Activated T-cell treated with anti-CD3 and anti-CD28 coated beads, Interleukin-2, amount 50 U/mL, for 72 hours (primary cell): ENCODE measurements around the gene PALLD. TPM values are rescaled to one million over a fixed set of nuclear protein-coding genes. Genes with fewer than 3 reads are reported as not detected.
A peak's percentile ranks its signal among the peaks of the same experiment; 100 is the strongest.

ENCODE experiments used
- ATAC-seq, 2 donors: fragments of 150-1000 bp; cut with Tn5 transposase; replicated peaks in 1 of 2; 2 replicates each; pipeline ENCODE4 v1.10.0; 2021; ENCODE audit warnings: moderate library complexity in 2 of 2, mild to moderate bottlenecking in 1 of 2
- DNase-seq, 2 donors: peaks; one replicate each; pipeline ENCODE4 v3.0.0; 2021 to 2022; ENCODE audit warnings: mixed read lengths in 1 of 2
- H3K27ac Mint-ChIP-seq: one replicate; pipeline ENCODE4 v1.8.0; 2022; ENCODE audit warnings: mild to moderate bottlenecking, moderate library complexity, mixed read lengths
- H3K27me3 Mint-ChIP-seq: one replicate; pipeline ENCODE4 v1.8.0; 2022; ENCODE audit warnings: low read depth, mixed read lengths
- H3K36me3 Mint-ChIP-seq, 2 donors: one replicate each; pipeline ENCODE4 v1.8.0; 2022; ENCODE audit warnings: mixed read lengths in 2 of 2, mild to moderate bottlenecking in 1 of 2; ENCODE audit not compliant: insufficient read depth in 2 of 2
- H3K4me1 Mint-ChIP-seq: one replicate; pipeline ENCODE4 v1.8.0; 2022; ENCODE audit warnings: low read depth, mixed read lengths
- H3K4me3 Mint-ChIP-seq, 2 donors: one replicate each; pipeline ENCODE4 v1.8.0; 2022; ENCODE audit warnings: mild to moderate bottlenecking in 2 of 2, mixed read lengths in 2 of 2, moderate library complexity in 2 of 2
- H3K9me3 Mint-ChIP-seq, 2 donors: one replicate each; pipeline ENCODE4 v1.8.0; 2022; ENCODE audit warnings: mixed read lengths in 2 of 2
- total RNA-seq, 2 donors: library from RNA; stranded (reverse); gene quantifications; one replicate each; pipeline ENCODE4 v1.2.3, GENCODE V29; 2022

PALLD gene
- total RNA-seq, 2 donors from 2014 or later: 13.5 to 16.7 TPM

- ATAC-seq (no peak), DNase-seq (no peak)
- no peak overlapping the region for H3K27ac Mint-ChIP-seq
- H3K27me3 Mint-ChIP-seq: peaks cover 23% of the 10 kb centered on the region
- no peak overlapping the region for H3K4me3 Mint-ChIP-seq
- H3K4me1 Mint-ChIP-seq: no peaks in the 10 kb centered on the region
- H3K9me3 Mint-ChIP-seq: no peaks in the 10 kb centered on the region
- no peaks in the 10 kb centered on the region for H3K36me3 Mint-ChIP-seq
Observed at GRCh38 chr4:168735735-168736134, 238.9 kb downstream of the PALLD start.

DNA sequence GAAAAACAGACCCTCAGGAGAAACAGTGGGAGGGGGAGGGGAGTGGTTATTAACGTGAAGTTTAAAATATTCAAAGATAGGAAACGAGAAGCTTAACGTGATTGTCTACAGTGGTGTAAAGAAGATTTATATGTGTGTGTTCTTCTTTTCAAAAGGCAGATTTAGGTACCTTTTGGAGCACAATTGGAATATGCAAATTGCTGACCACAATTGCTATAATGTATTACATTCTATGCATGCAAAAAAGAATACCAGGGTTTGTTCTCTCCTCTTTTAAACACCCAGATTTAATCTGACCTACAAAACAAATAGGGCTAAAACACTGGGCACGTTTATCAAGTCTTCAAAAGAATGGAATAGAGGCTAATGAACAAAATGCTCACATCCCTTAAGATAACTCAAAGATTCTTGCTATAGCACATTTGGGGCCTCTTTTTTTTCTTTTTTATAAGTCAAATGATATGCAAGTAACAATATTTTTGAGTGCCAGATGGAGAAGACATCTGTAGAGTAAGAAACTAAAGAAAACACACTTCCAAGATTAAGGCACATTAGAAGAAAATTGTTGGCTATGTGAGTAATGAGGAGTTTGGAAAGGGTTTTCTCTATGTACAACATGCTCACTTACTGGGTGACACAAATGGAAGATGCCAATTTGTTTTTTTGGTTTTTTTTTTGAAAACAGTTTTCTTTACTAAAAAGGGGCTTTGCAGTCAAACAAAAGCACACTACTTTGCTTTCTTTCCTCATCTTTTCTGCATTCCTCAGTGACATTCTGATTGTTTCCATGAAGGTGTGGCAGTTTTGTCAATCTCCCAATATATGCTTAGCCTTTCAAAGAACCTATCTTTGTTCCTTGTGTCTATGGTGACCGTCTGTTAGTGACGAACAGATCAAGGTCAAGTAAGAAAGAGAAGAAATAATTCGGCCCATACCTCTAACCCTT lies 240.3 kb downstream of the PALLD start:
- H3K4me1 Mint-ChIP-seq: no peaks in the 10 kb centered on the region
- DNase-seq: no peak

GRCh38 chr4:168737806-168738172 lies 240.9 kb downstream of the PALLD start:
- Mint-ChIP-seq H3K27ac (no peak overlapping the region), H3K9me3 (no peaks in the 10 kb centered on the region), H3K27me3 (peaks cover 21% of the 10 kb centered on the region), H3K36me3 (no peaks in the 10 kb centered on the region), H3K4me3 (no peak overlapping the region), H3K4me1 (no peaks in the 10 kb centered on the region)
- no peak for DNase-seq
- ATAC-seq: no peak

More for the DNA sequence above, 240.3 kb downstream of the PALLD start:
- ATAC-seq: no peak
- Mint-ChIP-seq H3K36me3 (no peaks in the 10 kb centered on the region), H3K9me3 (no peaks in the 10 kb centered on the region), H3K4me3 (no peak overlapping the region), H3K27me3 (peaks cover 22% of the 10 kb centered on the region), H3K27ac (no peak overlapping the region)

DNA sequence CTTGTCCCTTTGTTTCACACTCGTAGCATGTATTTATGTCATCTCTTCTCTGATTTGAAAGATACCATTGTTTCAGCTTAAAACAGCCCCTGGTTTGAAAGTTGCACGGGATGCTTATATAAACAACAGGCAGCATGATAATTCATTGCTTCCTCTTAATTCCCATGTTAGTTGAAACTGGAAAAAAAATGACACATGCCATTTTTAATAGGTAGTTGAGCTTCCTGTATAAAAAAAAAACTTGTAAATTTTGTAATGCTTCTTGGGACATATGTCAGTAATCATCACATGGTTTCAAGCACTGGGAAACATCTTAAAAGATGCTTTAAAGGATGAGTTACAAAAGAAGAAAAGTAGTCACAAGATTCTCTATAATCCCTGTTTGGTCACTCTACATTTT lies 243.0 kb downstream of the PALLD start:
- Mint-ChIP-seq H3K27me3 (peaks cover 20% of the 10 kb centered on the region), H3K27ac (no peak overlapping the region), H3K4me1 (peaks cover 7% of the 10 kb centered on the region), H3K4me3 (no peak overlapping the region), H3K9me3 (no peaks in the 10 kb centered on the region), H3K36me3 (no peaks in the 10 kb centered on the region)
- ATAC-seq (no peak), DNase-seq (no peak)

DNA sequence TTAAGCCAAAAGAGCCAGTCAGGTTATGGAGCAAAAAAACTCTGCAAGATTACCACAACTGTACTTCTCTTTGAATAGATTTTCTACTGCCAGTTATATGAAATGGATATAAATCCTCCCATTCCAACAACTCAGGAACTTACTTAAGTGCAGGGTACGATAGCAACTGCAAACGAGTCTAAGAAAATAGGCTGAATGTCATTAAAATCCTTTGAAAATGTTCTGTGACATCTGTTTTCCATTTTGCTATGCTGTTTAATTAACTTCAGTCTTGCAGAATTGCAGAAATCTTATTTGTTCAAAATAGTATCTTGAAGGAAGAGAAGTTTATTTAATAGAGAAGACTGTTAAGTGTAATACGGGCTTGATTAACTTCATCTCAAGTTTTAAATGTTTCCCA lies 243.8 kb downstream of the PALLD start:
- peaks cover 7% of the 10 kb centered on the region for H3K4me1 Mint-ChIP-seq
- no peaks in the 10 kb centered on the region for H3K36me3 Mint-ChIP-seq
- no peaks in the 10 kb centered on the region for H3K9me3 Mint-ChIP-seq
- ATAC-seq: no peak
- peaks cover 20% of the 10 kb centered on the region for H3K27me3 Mint-ChIP-seq
- H3K27ac Mint-ChIP-seq: no peak overlapping the region
- no peak for DNase-seq
- no peak overlapping the region for H3K4me3 Mint-ChIP-seq

- H3K27me3 Mint-ChIP-seq: peaks cover 22% of the 10 kb centered on the region
- H3K27ac Mint-ChIP-seq: no peak overlapping the region
- DNase-seq (no peak), ATAC-seq (no peak)
- H3K9me3 Mint-ChIP-seq: no peaks in the 10 kb centered on the region
- H3K4me1 Mint-ChIP-seq: peaks cover 7% of the 10 kb centered on the region
- H3K36me3 Mint-ChIP-seq: no peaks in the 10 kb centered on the region
- no peak overlapping the region for H3K4me3 Mint-ChIP-seq
Observed at GRCh38 chr4:168741281-168742173, 244.7 kb downstream of the PALLD start.

GRCh38 chr4:168743131-168743530 lies 246.3 kb downstream of the PALLD start:
- DNase-seq (no peak), ATAC-seq (no peak)
- H3K36me3 Mint-ChIP-seq: no peaks in the 10 kb centered on the region
- peaks cover 7% of the 10 kb centered on the region for H3K4me1 Mint-ChIP-seq
- H3K9me3 Mint-ChIP-seq: no peaks in the 10 kb centered on the region
- peaks cover 28% of the 10 kb centered on the region for H3K27me3 Mint-ChIP-seq
- H3K27ac Mint-ChIP-seq: no peak overlapping the region
- H3K4me3 Mint-ChIP-seq: no peak overlapping the region

DNA sequence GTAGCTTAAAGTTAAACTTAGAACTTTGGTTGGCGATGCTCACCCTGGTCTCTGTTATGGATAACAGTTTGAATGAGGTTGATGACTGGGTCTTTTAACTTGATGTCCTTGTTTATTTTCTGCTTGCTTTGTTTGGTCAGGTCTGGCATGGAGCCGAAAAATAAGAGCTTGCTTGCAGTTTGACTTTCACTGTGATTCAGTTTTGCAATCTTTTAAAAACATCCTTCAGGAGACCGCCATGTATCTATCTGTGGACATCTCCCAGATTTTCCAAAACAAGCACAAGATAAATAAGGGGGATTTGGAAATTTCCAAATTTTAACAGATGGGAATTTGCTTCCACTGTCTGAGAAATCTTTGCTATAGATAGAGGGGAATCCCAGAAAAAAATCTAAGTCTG lies 246.7 kb downstream of the PALLD start:
- ATAC-seq (no peak), DNase-seq (no peak)
- Mint-ChIP-seq H3K27me3 (peaks cover 28% of the 10 kb centered on the region), H3K27ac (no peak overlapping the region), H3K9me3 (no peaks in the 10 kb centered on the region), H3K36me3 (no peaks in the 10 kb centered on the region), H3K4me3 (no peak overlapping the region), H3K4me1 (peaks cover 7% of the 10 kb centered on the region)

DNA sequence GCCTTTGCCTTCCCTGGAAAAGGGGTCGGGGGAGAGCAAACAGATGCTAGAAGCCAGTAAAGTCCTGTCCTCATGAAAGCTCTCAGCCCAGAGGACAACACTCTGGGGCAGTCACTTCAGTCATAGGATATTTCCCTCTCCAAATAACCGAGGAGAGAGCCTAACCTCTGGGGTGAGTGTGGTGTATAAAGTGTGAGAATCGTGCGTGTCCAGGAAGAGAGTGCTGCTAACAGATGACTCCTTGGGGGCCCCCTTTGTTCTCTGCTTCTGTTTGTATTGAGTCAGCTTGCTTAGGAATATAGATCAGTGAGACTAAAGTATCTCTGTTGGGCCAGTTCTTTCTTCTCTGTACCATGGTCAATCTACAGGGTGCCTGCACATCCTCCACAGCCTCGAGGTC lies 247.2 kb downstream of the PALLD start:
- DNase-seq: no peak
- Mint-ChIP-seq H3K4me3 (no peak overlapping the region), H3K9me3 (no peaks in the 10 kb centered on the region), H3K27ac (no peak overlapping the region), H3K4me1 (peaks cover 7% of the 10 kb centered on the region), H3K36me3 (no peaks in the 10 kb centered on the region), H3K27me3 (peaks cover 28% of the 10 kb centered on the region)
- peak in 1 of 2 donors; percentile 28 for ATAC-seq

DNA sequence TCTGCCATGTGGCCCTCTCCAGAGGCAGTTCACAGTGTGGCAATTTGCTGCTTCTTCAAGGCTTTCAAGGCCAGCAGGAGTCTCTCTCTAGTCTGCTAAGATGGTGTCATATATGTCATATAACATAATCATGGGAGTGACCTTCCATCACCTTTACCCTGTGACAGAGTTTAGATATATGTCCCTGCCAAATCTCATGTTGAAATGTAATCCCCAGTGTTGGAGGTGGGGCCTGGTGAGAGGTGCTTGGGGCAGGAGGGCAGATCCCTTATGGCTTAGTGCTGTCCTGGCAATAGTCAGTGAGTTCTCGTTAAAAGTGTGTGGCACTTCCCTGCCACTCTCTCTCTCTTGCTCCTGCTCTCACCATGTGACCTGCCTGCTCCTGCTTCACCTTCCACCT lies 252.0 kb downstream of the PALLD start:
- Mint-ChIP-seq H3K27ac (no peak overlapping the region), H3K27me3 (peaks cover 8% of the 10 kb centered on the region), H3K36me3 (no peaks in the 10 kb centered on the region), H3K9me3 (no peaks in the 10 kb centered on the region), H3K4me3 (no peak overlapping the region), H3K4me1 (peaks cover 7% of the 10 kb centered on the region)
- ATAC-seq (no peak), DNase-seq (no peak)

DNA sequence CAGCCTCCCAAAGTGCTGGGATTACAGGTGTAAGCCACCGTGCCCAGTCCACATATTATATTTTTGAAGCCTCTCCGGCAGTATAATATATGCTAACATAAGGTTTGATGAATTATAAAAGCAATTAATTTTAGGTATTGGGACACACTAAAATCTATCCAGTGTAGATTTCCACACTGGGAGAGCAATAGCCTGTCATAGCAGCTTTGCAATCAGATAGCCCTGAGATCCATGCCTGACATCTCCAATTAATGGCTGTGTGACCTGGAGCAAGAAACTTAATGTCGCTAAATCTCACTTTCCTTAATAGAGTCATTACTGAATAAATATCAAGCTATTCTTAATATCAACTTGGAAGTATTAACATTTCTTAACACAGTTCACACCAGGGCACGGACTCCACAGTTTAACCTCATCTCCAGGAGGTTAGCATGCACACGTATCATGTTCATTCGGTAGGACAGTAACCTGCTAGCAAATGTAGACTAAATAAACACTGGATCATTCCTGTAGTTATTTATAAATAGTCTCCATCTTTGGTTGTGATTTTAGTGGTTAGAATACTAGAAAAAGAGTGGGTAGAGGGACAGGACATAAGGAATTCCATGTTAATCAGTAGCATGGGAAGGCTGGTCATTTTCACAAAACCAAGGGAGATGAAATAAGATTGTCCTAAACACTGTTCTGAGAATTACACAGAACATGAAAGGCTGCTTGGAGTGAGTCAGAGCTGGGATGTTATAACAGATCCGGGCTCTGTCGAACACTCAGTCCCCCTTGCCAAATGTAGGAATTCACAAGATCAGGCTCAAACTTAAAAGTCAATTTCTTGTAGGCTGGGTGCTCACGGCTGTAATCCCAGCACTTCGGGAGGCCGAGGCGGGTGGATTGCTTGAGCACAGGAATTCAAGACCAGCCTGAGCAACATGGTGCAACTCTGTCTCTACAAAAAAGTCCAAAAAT lies 254.7 kb downstream of the PALLD start:
- Mint-ChIP-seq H3K36me3 (no peaks in the 10 kb centered on the region), H3K9me3 (peaks cover 0 to 2% of the 10 kb centered on the region in 2 donors), H3K4me1 (no peaks in the 10 kb centered on the region), H3K4me3 (no peak overlapping the region), H3K27ac (no peak overlapping the region), H3K27me3 (peaks cover 22% of the 10 kb centered on the region)
- ATAC-seq (no peak), DNase-seq (no peak)

DNA sequence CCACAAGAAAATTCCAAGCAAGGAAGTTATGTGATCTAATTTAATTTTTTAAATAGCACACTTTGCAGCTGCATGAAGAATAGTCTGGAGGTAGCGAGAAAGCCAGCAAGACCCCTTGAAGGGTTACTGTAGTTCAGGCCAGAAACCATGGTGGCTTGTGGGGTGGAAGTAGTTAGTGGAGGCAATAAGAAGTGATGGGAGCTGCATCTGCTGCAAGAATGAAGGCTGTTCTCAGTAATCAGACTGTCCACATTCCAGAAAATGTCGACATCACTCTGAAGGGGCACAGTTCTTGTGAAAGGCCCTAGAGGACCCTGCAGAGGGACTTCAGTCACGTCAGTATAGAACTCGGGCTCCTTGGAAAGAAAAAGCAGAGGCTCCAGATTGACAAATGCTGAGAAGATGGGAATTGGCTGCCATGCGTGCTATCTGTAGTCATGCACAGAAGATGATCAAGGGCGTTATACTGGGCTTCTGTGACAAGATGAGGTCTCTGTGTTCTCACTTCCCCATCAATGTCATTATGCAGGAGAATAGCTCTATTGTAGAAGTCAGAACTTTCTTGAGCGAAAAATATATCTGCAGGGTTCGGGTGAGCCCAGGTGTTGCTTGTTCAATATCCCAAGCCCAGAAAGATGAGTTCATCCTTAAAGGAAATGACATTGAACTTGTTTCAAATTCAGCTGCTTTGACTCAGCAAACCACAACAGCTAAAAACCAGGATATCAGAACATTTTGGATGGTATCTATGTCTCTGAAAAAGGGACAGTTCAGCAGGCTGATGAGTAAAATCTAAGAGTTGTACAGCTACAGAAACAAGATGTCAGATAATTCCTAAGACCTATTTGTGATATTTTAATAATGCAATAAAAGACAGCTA lies 259.0 kb downstream of the PALLD start:
- DNase-seq (no peak), ATAC-seq (no peak)
- Mint-ChIP-seq H3K9me3 (peaks cover 0 to 2% of the 10 kb centered on the region in 2 donors), H3K27me3 (peaks cover 17% of the 10 kb centered on the region), H3K36me3 (no peaks in the 10 kb centered on the region), H3K27ac (no peak overlapping the region), H3K4me3 (no peak overlapping the region), H3K4me1 (peaks cover 16% of the 10 kb centered on the region)
